T-cell (primary cell): ENCODE measurements around the gene PCYOX1L. TPM values are rescaled to one million over a fixed set of nuclear protein-coding genes. Genes with fewer than 3 reads are reported as not detected.
A peak's percentile ranks its signal among the peaks of the same experiment; 100 is the strongest.

ENCODE experiments used
- ATAC-seq, 4 experiments: fragments of 200-7000 bp in 3 of 4; fragments of 150-1000 bp in 1 of 4; cut with Tn5 transposase; replicated peaks in 1 of 4; 1 replicate in 3 of 4; 2 replicates in 1 of 4; pipeline ENCODE4 v1.10.0; 2021; ENCODE audit warnings: moderate library complexity in 3 of 4, mild to moderate bottlenecking in 2 of 4, moderate number of reproducible peaks in 1 of 4
- CTCF ChIA-PET, 2 donors: fragments of 300-600 bp; sonication (Branson Sonifier 250); formaldehyde crosslinking; loops; one replicate each; lab custom pipeline; 2022; ENCODE audit warnings: antibody characterized with exemption in 2 of 2; lab: Charles Lee
- POLR2A ChIA-PET, 2 donors: fragments of 300-600 bp; sonication (Branson Sonifier 250); formaldehyde crosslinking; loops; one replicate each; lab custom pipeline; 2022; ENCODE audit warnings: antibody characterized with exemption in 2 of 2; lab: Charles Lee
- DNase-seq, 35 experiments: peaks; one replicate each; pipeline versions ENCODE4 v3.0.0 to v3.0.0-alpha.2; 2013 to 2023
- H3K27ac ChIP-seq: one replicate; pipeline ENCODE4 v1.5.1; 2013; ENCODE audit warnings: low read length
- H3K27me3 ChIP-seq, 2 experiments: replicated peaks in 1 of 2; 1 replicate in 1 of 2; 2 replicates in 1 of 2; pipeline versions ENCODE4 v1.6.1 to v1.7.0; 2013; ENCODE audit warnings: low read length in 1 of 2, mixed read lengths in 1 of 2; ENCODE audit not compliant: control insufficient read depth in 2 of 2, insufficient read depth in 2 of 2; ENCODE audit errors: extremely low read depth in 1 of 2
- H3K36me3 ChIP-seq, 2 donors: 1 replicate in 1 of 2; 2 replicates in 1 of 2; pipeline versions ENCODE4 v1.6.1 to v1.7.0; 2013; ENCODE audit warnings: low read length in 1 of 2; ENCODE audit not compliant: control insufficient read depth in 2 of 2, insufficient read depth in 1 of 2; ENCODE audit errors: extremely low read depth in 1 of 2
- H3K4me1 ChIP-seq, 2 experiments: 1 replicate in 1 of 2; 2 replicates in 1 of 2; pipeline versions ENCODE4 v1.6.1 to v1.7.0; 2013; ENCODE audit warnings: low read length in 2 of 2, mixed read lengths in 1 of 2; ENCODE audit not compliant: insufficient read depth in 2 of 2, control insufficient read depth in 1 of 2; ENCODE audit errors: extremely low read depth in 1 of 2
- H3K4me3 ChIP-seq, 2 donors: 1 replicate in 1 of 2; 2 replicates in 1 of 2; pipeline versions ENCODE4 v1.5.1 to v1.7.0; 2013; ENCODE audit warnings: mild to moderate bottlenecking in 2 of 2, low read length in 1 of 2, moderate library complexity in 1 of 2; ENCODE audit not compliant: control insufficient read depth in 1 of 2; ENCODE audit errors: extremely low read depth in 1 of 2
- H3K9me3 ChIP-seq: 2 replicates; pipeline ENCODE4 v1.7.0; 2013
- H3K27ac Mint-ChIP-seq, 2 donors: one replicate each; pipeline ENCODE4 v1.8.0; 2020 to 2021; ENCODE audit warnings: mild to moderate bottlenecking in 2 of 2, mixed read lengths in 2 of 2
- H3K27me3 Mint-ChIP-seq, 2 donors: one replicate each; pipeline ENCODE4 v1.8.0; 2021 to 2022; ENCODE audit warnings: mixed read lengths in 2 of 2
- H3K36me3 Mint-ChIP-seq: one replicate; pipeline ENCODE4 v1.8.0; 2021; ENCODE audit warnings: mixed read lengths
- H3K4me1 Mint-ChIP-seq, 3 donors: one replicate each; pipeline ENCODE4 v1.8.0; 2020 to 2022; ENCODE audit warnings: mixed read lengths in 3 of 3, mild to moderate bottlenecking in 1 of 3
- H3K4me3 Mint-ChIP-seq, 3 donors: one replicate each; pipeline ENCODE4 v1.8.0; 2020 to 2022; ENCODE audit warnings: mild to moderate bottlenecking in 3 of 3, mixed read lengths in 3 of 3, moderate library complexity in 3 of 3
- H3K9me3 Mint-ChIP-seq, 3 donors: one replicate each; pipeline ENCODE4 v1.8.0; 2020 to 2022; ENCODE audit warnings: mixed read lengths in 3 of 3
- WGBS: methylation state at CpG from one replicate; pipeline ENCODE4 v1.1.5; 2013; ENCODE audit warnings: missing lambda C conversion rate; ENCODE audit not compliant: insufficient coverage; 5-methylcytosine and 5-hydroxymethylcytosine counted together
- total RNA-seq, 35 experiments: library from RNA in 6 of 35; stranded (reverse) in 6 of 35; fragments of 120-200 nt in 1 of 35; gene quantifications; one replicate each; pipeline versions ENCODE4 v1.2.1 to v1.2.4 and lab custom pipeline; 2013 to 2026

PCYOX1L gene
- total RNA-seq, 5 donors from 2014 or later (not counting 1 experiment from before 2014, with no cell fraction given), result 26.9 to 40.2 (median 35.0) TPM

- CTCF ChIA-PET, result interaction anchor here (0.6 to 3.2 kb wide), 5 partner anchors 13 to 79 kb away, joined by 3 to 16 read pairs (median 3); no protein-coding TSS in a partner anchor
- WGBS, result no CpG with 5 or more reads among the region's 4 CpGs
Observed at GRCh38 chr5:149352169-149352568, 5.7 kb upstream of the PCYOX1L start.

DNA sequence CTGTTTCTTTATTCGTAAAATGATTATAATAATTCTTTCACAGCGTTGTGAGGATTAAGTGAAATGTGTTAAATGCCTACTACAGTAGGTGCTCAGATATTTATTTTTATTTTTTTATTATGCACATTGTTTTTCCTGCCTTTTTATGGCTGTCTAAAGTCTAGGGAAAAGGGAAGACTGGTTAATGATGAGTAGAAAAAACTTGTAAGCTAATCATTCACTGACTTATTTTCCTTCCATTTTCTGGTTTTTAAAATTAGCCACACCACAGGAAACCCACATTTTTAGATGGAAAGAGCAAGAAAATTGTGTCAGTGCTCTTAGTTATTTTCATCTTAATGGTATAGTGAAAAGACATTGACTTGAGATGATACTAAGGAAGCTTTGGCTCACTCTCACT, 3.9 kb upstream of the PCYOX1L start:
- H3K4me3 Mint-ChIP-seq, result no peak overlapping the region
- H3K9me3 Mint-ChIP-seq, result no peaks in the 10 kb centered on the region
- no peaks in the 10 kb centered on the region for H3K9me3 ChIP-seq
- no peak overlapping the region for H3K27ac ChIP-seq
- no peaks in the 10 kb centered on the region for H3K27me3 ChIP-seq
- ChIA-PET POLR2A (interaction anchor here in 1 of 2 donors (0.9 kb wide), 1 partner anchor 9 kb away, joined by 3 read pairs; no protein-coding TSS in a partner anchor), CTCF (interaction anchor here (0.7 to 3.2 kb wide), 6 partner anchors 9 to 36 kb away, joined by 3 to 16 read pairs (median 3); partner anchors contain the start of gene GRPEL2 (in 1 of the 2))
- no peak for DNase-seq
- H3K36me3 Mint-ChIP-seq, result peaks cover 63% of the 10 kb centered on the region
- H3K27ac Mint-ChIP-seq, result peak overlapping the region; percentile 3 to 79
- peaks cover 2 to 67% of the 10 kb centered on the region in 2 donors for H3K36me3 ChIP-seq
- WGBS, result no CpG with 5 or more reads among the region's 2 CpGs
- peaks cover 65 to 84% (median 79%) of the 10 kb centered on the region in 3 donors for H3K4me1 Mint-ChIP-seq
- H3K4me3 ChIP-seq, result no peak overlapping the region
- H3K27me3 Mint-ChIP-seq, result no peaks in the 10 kb centered on the region
- peaks cover 15 to 38% of the 10 kb centered on the region in 2 experiments for H3K4me1 ChIP-seq
- ATAC-seq, result no peak

More at GRCh38 chr5:149352169-149352568, 5.7 kb upstream of the PCYOX1L start:
- Histone ChIP-seq H3K27me3 (no peaks in the 10 kb centered on the region), H3K9me3 (no peaks in the 10 kb centered on the region), H3K4me1 (peaks cover 26 to 39% of the 10 kb centered on the region in 2 experiments), H3K27ac (no peak overlapping the region), H3K36me3 (peaks cover 2 to 84% of the 10 kb centered on the region in 2 donors), H3K4me3 (no peak overlapping the region)
- DNase-seq, result no peak
- Mint-ChIP-seq H3K27me3 (no peaks in the 10 kb centered on the region), H3K9me3 (no peaks in the 10 kb centered on the region), H3K4me1 (peaks cover 68 to 87% (median 85%) of the 10 kb centered on the region in 3 donors), H3K27ac (peak overlapping the region; percentile 66 to 79), H3K36me3 (peaks cover 78% of the 10 kb centered on the region), H3K4me3 (peak overlapping the region in 1 of 3 donors; percentile 39)
- no peak for ATAC-seq
- POLR2A ChIA-PET, result interaction anchor here (0.6 to 1.1 kb wide), 3 partner anchors 11 to 129 kb away, joined by 4 to 5 read pairs (median 4); no protein-coding TSS in a partner anchor

DNA sequence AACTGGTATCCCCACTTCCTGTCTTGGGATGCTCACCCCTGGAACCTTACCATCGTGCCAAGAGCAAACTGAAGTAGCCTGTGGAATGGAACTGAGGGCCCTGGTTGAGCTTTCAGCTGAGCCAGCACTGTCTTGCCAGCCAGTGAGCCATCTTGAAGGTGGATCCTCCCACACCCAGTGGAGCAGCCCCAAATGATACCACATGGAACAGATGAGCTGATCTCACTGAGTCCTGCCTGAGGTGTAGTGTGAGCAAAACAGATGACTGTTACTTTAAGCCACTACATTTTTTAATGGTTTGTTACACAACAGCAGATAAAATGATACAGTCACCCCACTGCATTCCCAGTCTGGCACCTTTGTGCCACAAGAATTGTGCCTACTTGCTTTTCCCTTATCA, 2.2 kb upstream of the PCYOX1L start:
- Histone ChIP-seq H3K9me3 (no peaks in the 10 kb centered on the region), H3K4me1 (peaks cover 16 to 42% of the 10 kb centered on the region in 2 experiments), H3K4me3 (no peak overlapping the region), H3K27ac (no peak overlapping the region), H3K36me3 (peaks cover 0 to 50% of the 10 kb centered on the region in 2 donors), H3K27me3 (no peaks in the 10 kb centered on the region)
- H3K27ac Mint-ChIP-seq, result peak overlapping the region; percentile 58 to 63
- ATAC-seq, result no peak
- POLR2A ChIA-PET, result interaction anchor here in 1 of 2 donors (3.5 kb wide), 1 partner anchor 10 kb away, joined by 27 read pairs; the partner anchor contains the start of gene GRPEL2
- peaks cover 66 to 84% (median 79%) of the 10 kb centered on the region in 3 donors for H3K4me1 Mint-ChIP-seq
- CTCF ChIA-PET, result interaction anchor here (0.7 to 1.3 kb wide), 3 partner anchors 11 to 15 kb away, joined by 3 read pairs; no protein-coding TSS in a partner anchor
- no peaks in the 10 kb centered on the region for H3K27me3 Mint-ChIP-seq
- H3K4me3 Mint-ChIP-seq, result peak overlapping the region in 1 of 3 donors; percentile 20
- 50% methylated on average over 1 of the region's 1 CpG for WGBS
- no peak for DNase-seq
- peaks cover 46% of the 10 kb centered on the region for H3K36me3 Mint-ChIP-seq
- no peaks in the 10 kb centered on the region for H3K9me3 Mint-ChIP-seq

DNA sequence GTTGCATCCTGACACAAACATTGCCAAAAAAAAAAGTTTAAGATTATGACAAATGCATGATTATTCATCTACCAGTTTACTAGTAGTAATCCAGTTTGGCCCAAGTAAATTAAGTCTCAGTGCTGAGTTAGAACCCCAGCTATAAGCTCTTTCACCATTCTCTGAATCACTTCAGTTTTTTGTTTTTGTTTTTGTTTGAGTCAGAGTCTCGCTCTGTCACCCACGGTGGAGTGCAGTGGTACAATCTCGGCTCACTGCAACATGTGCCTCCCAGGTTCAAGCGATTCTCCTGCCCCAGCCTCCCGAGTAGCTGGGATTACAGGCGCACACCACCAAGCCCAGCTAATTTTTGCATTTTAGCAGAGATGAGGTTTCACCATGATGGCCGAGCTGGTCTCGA, 1.5 kb upstream of the PCYOX1L start:
- Histone ChIP-seq H3K36me3 (peaks cover 0 to 43% of the 10 kb centered on the region in 2 donors), H3K9me3 (no peaks in the 10 kb centered on the region), H3K4me3 (no peak overlapping the region), H3K4me1 (peaks cover 22 to 44% of the 10 kb centered on the region in 2 experiments), H3K27ac (no peak overlapping the region), H3K27me3 (no peaks in the 10 kb centered on the region)
- POLR2A ChIA-PET, result interaction anchor here in 1 of 2 donors (3.5 kb wide), 1 partner anchor 11 kb away, joined by 27 read pairs; the partner anchor contains the start of gene GRPEL2
- Mint-ChIP-seq H3K4me1 (peaks cover 68 to 84% (median 79%) of the 10 kb centered on the region in 3 donors), H3K4me3 (peak overlapping the region in 1 of 3 donors; percentile 20), H3K36me3 (peaks cover 39% of the 10 kb centered on the region), H3K9me3 (no peaks in the 10 kb centered on the region), H3K27me3 (no peaks in the 10 kb centered on the region), H3K27ac (peak overlapping the region; percentile 52 to 63)
- WGBS, result 84% methylated on average over 6 of the region's 8 CpGs
- CTCF ChIA-PET, result interaction anchor here (0.6 to 1.9 kb wide), 5 partner anchors 14 to 196 kb away, joined by 3 to 5 read pairs (median 3); no protein-coding TSS in a partner anchor
- ATAC-seq (no peak), DNase-seq (no peak)

- Mint-ChIP-seq H3K9me3 (no peaks in the 10 kb centered on the region), H3K4me1 (peaks cover 67 to 72% (median 71%) of the 10 kb centered on the region in 3 donors), H3K36me3 (peaks cover 25% of the 10 kb centered on the region), H3K27me3 (no peaks in the 10 kb centered on the region), H3K4me3 (peak overlapping the region; percentile 93 to 95 (median 94)), H3K27ac (peak overlapping the region; percentile 92 to 98)
- Histone ChIP-seq H3K9me3 (no peaks in the 10 kb centered on the region), H3K4me3 (peak overlapping the region; percentile 64 to 83), H3K27me3 (no peaks in the 10 kb centered on the region), H3K27ac (peak overlapping the region; percentile 64), H3K4me1 (peaks cover 22 to 44% of the 10 kb centered on the region in 2 experiments), H3K36me3 (peaks cover under 1 to 25% of the 10 kb centered on the region in 2 donors)
- WGBS, result 0% methylated on average over 14 of the region's 18 CpGs
- CTCF ChIA-PET, result interaction anchor here (0.6 to 4.3 kb wide), 11 partner anchors 10 to 220 kb away, joined by 3 to 43 read pairs (median 5); partner anchors contain the start of gene GRPEL2 (in 1 of the 2)
- POLR2A ChIA-PET, result interaction anchor here (0.5 to 3.5 kb wide), 9 partner anchors 13 to 1052 kb away, joined by 3 to 27 read pairs (median 5); partner anchors contain the start of genes CSNK1A1 (in 1 of the 2) and GRPEL2 (in 1 of the 2)
- DNase-seq, result peak in 29 of 35 experiments; percentile 10 to 54 (median 25)
- ATAC-seq, result peak; percentile 32 to 47 (median 42)
Observed at GRCh38 chr5:149358294-149358651, 427 bp downstream of the PCYOX1L start.

GRCh38 chr5:149358868-149359495, 1.1 kb downstream of the PCYOX1L start:
- peaks cover 63 to 71% (median 66%) of the 10 kb centered on the region in 3 donors for H3K4me1 Mint-ChIP-seq
- ChIA-PET CTCF (interaction anchor here (0.8 to 4.3 kb wide), 3 partner anchors 12 to 14 kb away, joined by 3 to 43 read pairs (median 12); partner anchors contain the start of gene GRPEL2 (in 2 of the 2)), POLR2A (interaction anchor here in 1 of 2 donors (0.6 to 3.5 kb wide), 3 partner anchors 13 to 191 kb away, joined by 3 to 27 read pairs (median 7); partner anchors contain the start of gene GRPEL2)
- Histone ChIP-seq H3K4me3 (peak overlapping the region in 1 of 2 donors; percentile 83), H3K27ac (peak overlapping the region; percentile 64), H3K4me1 (peaks cover 22 to 44% of the 10 kb centered on the region in 2 experiments), H3K36me3 (peaks cover 5 to 18% of the 10 kb centered on the region in 2 donors), H3K9me3 (no peaks in the 10 kb centered on the region), H3K27me3 (no peaks in the 10 kb centered on the region)
- H3K9me3 Mint-ChIP-seq, result no peaks in the 10 kb centered on the region
- 86% methylated on average over 1 of the region's 8 CpGs for WGBS
- peak overlapping the region; percentile 92 to 98 for H3K27ac Mint-ChIP-seq
- no peak for ATAC-seq
- peak overlapping the region; percentile 93 to 95 (median 94) for H3K4me3 Mint-ChIP-seq
- H3K36me3 Mint-ChIP-seq, result peaks cover 22% of the 10 kb centered on the region
- H3K27me3 Mint-ChIP-seq, result no peaks in the 10 kb centered on the region
- peak in 1 of 35 experiments; percentile 19 for DNase-seq
